ENCODE results near the gene PAK6. TPM values are rescaled to one million over a fixed set of nuclear protein-coding genes. Genes with fewer than 3 reads are reported as not detected.

Gene PAK6
- polyA plus RNA-seq, 1 donor from 2014 or later, result 32.4 TPM

DNA sequence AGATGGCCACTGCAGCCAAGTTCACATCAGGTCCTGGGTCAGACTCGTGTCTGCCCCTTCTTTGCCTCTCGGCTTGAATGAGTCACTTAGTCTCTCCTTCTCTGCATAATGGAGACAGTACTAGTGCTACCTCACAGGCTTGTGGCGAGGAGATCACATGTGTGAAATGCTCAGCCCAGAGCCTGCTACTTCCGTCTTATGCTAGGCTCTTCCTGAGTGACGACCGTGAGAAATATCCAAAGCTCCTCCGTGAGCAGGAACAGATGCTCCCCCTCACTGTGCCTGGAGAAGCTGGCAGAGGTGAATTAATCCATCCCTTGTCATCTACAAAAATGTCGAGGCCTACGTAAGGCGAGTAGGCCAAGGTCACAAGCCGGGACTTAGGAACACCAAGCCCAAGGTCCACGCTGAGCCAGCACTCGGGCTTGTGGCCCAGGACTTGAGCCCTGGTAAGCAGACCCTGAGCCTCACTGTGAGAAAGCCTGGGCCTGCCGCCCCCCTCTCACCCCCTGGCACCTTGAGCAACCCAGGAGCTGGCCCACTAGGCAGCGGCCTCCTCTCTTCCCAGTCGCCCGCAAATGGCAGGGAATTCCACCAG lies 17.9 kb downstream of the PAK6 start:
- Histone ChIP-seq H3K27me3 (ENCODE audit: insufficient read depth, low read depth, low read length) (peaks cover 28% of the 10 kb centered on the region), H3K79me2 (replicated peaks; ENCODE audit: insufficient read depth, low read length) (no peaks in the 10 kb centered on the region), H3K4me3 (ENCODE audit: low read length) (no peak overlapping the region), H3K9ac (ENCODE audit: low read length) (no peak overlapping the region), H3K4me2 (ENCODE audit: low read length) (no peak overlapping the region), H3K9me3 (ENCODE audit: low read length) (no peaks in the 10 kb centered on the region), H3K9me2 (ENCODE audit: insufficient read depth, low read length) (no peaks in the 10 kb centered on the region), H4K20me1 (ENCODE audit: insufficient read depth) (no peaks in the 10 kb centered on the region), H2AFZ (ENCODE audit: low read depth, low read length) (no peak overlapping the region), H3F3A (ENCODE audit: insufficient read depth, low read length, poor library complexity, severe bottlenecking) (no peaks in the 10 kb centered on the region), H3K36me3 (ENCODE audit: insufficient read depth, low read length) (peaks cover 3% of the 10 kb centered on the region), H3K27ac (ENCODE audit: low read length) (no peak overlapping the region)
- TF ChIP-seq, protein P1, sequence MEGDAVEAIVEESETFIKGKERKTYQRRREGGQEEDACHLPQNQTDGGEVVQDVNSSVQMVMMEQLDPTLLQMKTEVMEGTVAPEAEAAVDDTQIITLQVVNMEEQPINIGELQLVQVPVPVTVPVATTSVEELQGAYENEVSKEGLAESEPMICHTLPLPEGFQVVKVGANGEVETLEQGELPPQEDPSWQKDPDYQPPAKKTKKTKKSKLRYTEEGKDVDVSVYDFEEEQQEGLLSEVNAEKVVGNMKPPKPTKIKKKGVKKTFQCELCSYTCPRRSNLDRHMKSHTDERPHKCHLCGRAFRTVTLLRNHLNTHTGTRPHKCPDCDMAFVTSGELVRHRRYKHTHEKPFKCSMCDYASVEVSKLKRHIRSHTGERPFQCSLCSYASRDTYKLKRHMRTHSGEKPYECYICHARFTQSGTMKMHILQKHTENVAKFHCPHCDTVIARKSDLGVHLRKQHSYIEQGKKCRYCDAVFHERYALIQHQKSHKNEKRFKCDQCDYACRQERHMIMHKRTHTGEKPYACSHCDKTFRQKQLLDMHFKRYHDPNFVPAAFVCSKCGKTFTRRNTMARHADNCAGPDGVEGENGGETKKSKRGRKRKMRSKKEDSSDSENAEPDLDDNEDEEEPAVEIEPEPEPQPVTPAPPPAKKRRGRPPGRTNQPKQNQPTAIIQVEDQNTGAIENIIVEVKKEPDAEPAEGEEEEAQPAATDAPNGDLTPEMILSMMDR (IDR thresholded peaks at IDR 0.05; ENCODE audit: poor library complexity, severe bottlenecking), result no peak
- TF ChIP-seq POLR2AphosphoS5 (IDR thresholded peaks at IDR 0.05) (no peak), EP300 (conservative IDR thresholded peaks at IDR 0.05; ENCODE audit: poor library complexity, severe bottlenecking) (no peak), MXI1 (conservative IDR thresholded peaks at IDR 0.05; ENCODE audit: poor library complexity, severe bottlenecking) (no peak), RAD21 (conservative IDR thresholded peaks at IDR 0.05) (no peak), TAF1 (IDR thresholded peaks at IDR 0.05; ENCODE audit: low read depth) (no peak), SMC3 (conservative IDR thresholded peaks at IDR 0.05; ENCODE audit: poor library complexity) (no peak), EZH2 (IDR thresholded peaks at IDR 0.05; ENCODE audit: borderline replicate concordance, insufficient read depth, low read length, poor library complexity, severe bottlenecking) (no peak)
- TF ChIP-seq, protein P2, sequence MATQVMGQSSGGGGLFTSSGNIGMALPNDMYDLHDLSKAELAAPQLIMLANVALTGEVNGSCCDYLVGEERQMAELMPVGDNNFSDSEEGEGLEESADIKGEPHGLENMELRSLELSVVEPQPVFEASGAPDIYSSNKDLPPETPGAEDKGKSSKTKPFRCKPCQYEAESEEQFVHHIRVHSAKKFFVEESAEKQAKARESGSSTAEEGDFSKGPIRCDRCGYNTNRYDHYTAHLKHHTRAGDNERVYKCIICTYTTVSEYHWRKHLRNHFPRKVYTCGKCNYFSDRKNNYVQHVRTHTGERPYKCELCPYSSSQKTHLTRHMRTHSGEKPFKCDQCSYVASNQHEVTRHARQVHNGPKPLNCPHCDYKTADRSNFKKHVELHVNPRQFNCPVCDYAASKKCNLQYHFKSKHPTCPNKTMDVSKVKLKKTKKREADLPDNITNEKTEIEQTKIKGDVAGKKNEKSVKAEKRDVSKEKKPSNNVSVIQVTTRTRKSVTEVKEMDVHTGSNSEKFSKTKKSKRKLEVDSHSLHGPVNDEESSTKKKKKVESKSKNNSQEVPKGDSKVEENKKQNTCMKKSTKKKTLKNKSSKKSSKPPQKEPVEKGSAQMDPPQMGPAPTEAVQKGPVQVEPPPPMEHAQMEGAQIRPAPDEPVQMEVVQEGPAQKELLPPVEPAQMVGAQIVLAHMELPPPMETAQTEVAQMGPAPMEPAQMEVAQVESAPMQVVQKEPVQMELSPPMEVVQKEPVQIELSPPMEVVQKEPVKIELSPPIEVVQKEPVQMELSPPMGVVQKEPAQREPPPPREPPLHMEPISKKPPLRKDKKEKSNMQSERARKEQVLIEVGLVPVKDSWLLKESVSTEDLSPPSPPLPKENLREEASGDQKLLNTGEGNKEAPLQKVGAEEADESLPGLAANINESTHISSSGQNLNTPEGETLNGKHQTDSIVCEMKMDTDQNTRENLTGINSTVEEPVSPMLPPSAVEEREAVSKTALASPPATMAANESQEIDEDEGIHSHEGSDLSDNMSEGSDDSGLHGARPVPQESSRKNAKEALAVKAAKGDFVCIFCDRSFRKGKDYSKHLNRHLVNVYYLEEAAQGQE (IDR thresholded peaks at IDR 0.05; ENCODE audit: borderline replicate concordance), result no peak

DNA sequence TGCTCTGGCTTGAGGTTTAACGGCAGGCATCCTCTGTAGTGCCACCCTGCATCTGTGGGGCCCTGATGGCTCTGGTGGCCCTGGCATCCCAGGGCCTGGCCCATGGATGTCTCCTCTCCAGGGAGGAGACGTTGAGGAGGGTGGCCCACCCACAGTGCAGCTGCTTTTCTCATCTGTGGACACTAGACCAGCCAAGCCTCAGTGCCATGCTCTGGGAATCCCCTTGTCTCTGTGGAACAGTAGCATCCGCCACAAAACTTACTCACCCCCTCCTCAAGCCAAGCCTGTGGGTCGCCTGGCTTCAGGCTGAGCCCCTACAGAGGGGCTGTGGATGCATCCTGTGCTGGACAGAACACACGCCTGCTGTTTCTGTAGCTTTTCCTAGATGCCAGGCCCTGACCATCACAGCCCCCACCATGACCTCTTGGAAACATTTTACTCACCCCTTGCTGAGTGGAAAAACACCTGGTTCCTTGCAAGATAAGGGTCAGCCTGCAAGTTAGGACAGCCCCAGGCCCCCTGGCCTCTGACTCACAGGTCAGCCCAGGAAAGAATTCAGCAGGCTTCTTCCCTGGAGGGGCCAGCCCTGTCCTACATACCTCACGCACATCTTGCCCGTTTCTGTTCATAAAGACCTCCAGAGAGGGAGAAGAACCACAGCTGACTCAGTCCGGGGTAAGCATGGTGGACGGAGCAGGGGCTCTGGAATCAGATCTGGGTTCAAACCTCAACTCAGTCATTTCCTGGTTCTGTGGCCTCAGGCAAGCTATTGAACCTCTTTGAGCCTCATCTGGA lies 19.0 kb downstream of the PAK6 start:
- H3K9me2 ChIP-seq (ENCODE audit: insufficient read depth, low read length), result no peaks in the 10 kb centered on the region
- no peaks in the 10 kb centered on the region for H3K9me3 ChIP-seq (ENCODE audit: low read length)
- H2AFZ ChIP-seq (ENCODE audit: low read depth, low read length), result no peak overlapping the region
- no peak overlapping the region for H3K4me2 ChIP-seq (ENCODE audit: low read length)
- H3K79me2 ChIP-seq (replicated peaks; ENCODE audit: insufficient read depth, low read length), result no peaks in the 10 kb centered on the region
- H3K4me3 ChIP-seq (ENCODE audit: low read length), result no peak overlapping the region
- no peak for TF ChIP-seq EZH2 (IDR thresholded peaks at IDR 0.05; ENCODE audit: borderline replicate concordance, insufficient read depth, low read length, poor library complexity, severe bottlenecking)
- no peak for TF ChIP-seq TAF1 (IDR thresholded peaks at IDR 0.05; ENCODE audit: low read depth)
- no peak for TF ChIP-seq RAD21 (conservative IDR thresholded peaks at IDR 0.05)
- TF ChIP-seq SMC3 (conservative IDR thresholded peaks at IDR 0.05; ENCODE audit: poor library complexity), result no peak
- TF ChIP-seq, protein P1 (IDR thresholded peaks at IDR 0.05; ENCODE audit: poor library complexity, severe bottlenecking), result no peak
- no peak for TF ChIP-seq MXI1 (conservative IDR thresholded peaks at IDR 0.05; ENCODE audit: poor library complexity, severe bottlenecking)
- TF ChIP-seq POLR2AphosphoS5 (IDR thresholded peaks at IDR 0.05), result no peak
- TF ChIP-seq EP300 (conservative IDR thresholded peaks at IDR 0.05; ENCODE audit: poor library complexity, severe bottlenecking), result no peak
- TF ChIP-seq, protein P2 (IDR thresholded peaks at IDR 0.05; ENCODE audit: borderline replicate concordance), result no peak
- H3K27ac ChIP-seq (ENCODE audit: low read length), result no peak overlapping the region
- no peaks in the 10 kb centered on the region for H3F3A ChIP-seq (ENCODE audit: insufficient read depth, low read length, poor library complexity, severe bottlenecking)
- H3K36me3 ChIP-seq (ENCODE audit: insufficient read depth, low read length), result peaks cover 3% of the 10 kb centered on the region
- H3K9ac ChIP-seq (ENCODE audit: low read length), result no peak overlapping the region
- H3K27me3 ChIP-seq (ENCODE audit: insufficient read depth, low read depth, low read length), result peaks cover 17% of the 10 kb centered on the region
- H4K20me1 ChIP-seq (ENCODE audit: insufficient read depth), result no peaks in the 10 kb centered on the region

All from neural cell (in vitro differentiated cells).